Measurements from ENCODE around the gene ZDHHC5.
"Not testable (repeated sequence)": the region's sequence is repeated elsewhere in the genome, so short reads cannot be mapped to it uniquely, and the experiment has no call there.

The ZDHHC5 gene

GRCh38 chr11:57668434-57668782 is 494 bp downstream of the ZDHHC5 start:
- DNase-seq: no peak

DNA sequence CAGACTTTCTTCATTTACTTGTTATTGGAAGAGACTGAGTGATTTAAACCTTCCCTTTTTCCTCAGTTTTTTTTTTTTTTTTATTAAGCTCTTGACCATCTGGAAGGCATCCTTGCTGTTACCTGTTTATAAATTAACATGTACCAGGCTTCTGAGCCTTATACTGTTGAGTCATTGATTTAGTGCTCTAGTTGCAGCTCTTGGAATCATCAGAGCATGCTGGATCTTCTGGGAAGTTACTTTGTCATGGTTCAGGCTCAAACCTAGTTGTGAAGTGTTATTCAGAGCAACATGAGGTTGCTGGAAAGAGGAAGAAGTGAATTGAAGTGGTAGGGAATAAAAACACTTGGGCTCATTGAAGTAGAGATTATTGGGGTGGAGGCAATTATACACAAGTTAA is 6.3 kb downstream of the ZDHHC5 start:
- DNase-seq: no peak

GRCh38 chr11:57675176-57675941 is 7.4 kb downstream of the ZDHHC5 start:
- DNase-seq: no peak

DNA sequence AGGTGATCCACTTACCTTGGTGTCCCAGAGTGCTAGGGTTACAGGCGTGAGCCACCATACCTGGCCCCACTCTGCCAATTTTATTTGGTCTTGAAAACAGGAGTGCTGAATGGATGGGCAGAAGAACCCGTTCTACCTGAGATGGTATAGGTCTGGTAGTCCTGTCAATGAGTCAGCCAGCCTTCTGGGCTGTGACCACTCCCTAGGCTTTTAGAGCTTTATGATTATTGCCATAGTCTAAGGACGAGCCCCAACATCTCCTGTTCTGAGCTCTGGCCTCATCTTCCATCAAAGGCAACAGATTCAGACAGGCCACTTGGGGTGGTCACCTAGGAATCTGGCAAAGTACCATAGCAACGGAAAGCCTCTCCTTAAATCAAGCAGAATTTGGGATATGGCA is 11.5 kb downstream of the ZDHHC5 start:
- no peak for DNase-seq

- peak; percentile 36 for DNase-seq
Observed at GRCh38 chr11:57680552-57680874, 12.6 kb downstream of the ZDHHC5 start.

DNA sequence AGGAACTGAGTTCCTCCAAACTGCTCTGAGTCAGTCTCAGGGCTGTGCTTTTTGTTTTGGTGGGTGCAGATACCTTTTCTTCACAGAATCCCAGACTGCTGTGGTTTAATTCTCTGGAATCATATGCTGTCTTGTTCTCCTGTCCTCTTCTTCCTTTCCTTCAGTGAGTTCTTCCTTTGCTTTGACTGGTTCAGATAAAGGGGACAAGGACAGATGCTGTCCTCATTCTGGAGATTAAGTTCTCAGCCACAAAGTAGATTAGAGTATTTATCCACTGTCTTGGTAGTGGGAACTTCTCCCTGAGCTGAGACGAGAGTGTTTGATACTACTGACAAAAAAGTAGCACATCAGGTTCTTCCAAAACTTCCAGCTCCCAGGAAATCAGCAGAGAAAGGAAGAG is 13.3 kb downstream of the ZDHHC5 start:
- peak; percentile 88 for DNase-seq

GRCh38 chr11:57690474-57690873 is 22.6 kb downstream of the ZDHHC5 start:
- DNase-seq: not testable (repeated sequence)

GRCh38 chr11:57698843-57699365 is 31.0 kb downstream of the ZDHHC5 start:
- no peak for DNase-seq

DNA sequence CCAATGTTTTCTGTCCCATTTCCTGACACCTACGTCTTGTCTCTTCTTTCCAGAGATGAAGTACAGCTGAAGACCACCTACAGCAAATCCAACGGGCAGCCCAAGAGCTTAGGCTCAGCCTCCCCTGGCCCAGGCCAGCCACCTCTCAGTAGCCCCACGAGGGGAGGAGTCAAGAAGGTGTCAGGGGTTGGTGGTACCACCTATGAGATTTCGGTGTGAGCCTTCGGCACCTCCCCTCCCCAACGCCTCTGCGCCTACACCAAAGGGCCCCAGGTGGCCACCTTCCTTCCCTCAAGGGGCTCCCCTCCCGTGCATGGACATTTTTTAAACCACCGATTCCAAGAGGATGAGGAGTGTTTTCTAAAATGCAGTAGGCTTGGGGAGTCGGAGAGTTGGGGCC is 31.9 kb downstream of the ZDHHC5 start:
- no peak for DNase-seq

DNA sequence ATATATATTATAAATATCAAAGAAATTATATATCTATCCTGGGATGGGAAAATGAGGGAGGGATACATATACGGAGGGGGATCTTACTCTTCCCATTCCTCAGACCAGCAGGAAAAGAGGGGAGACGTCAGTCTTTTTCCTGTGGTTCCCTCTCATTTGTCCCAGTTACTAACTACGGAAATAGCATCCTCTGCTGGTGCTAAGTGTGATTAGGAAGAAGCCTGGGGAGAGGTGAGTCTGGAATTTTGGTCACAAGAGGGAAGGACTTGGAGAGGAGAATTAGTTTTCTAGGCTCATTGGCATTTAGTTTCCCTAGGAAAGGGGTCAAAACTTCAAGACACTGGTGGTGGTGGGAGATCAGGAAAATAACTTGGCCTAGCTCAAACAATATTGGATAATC is 32.5 kb downstream of the ZDHHC5 start:
- DNase-seq: peak; percentile 37

- no peak for DNase-seq
Observed at GRCh38 chr11:57703341-57703740, 35.4 kb downstream of the ZDHHC5 start.

- no peak for DNase-seq
Observed at GRCh38 chr11:57704932-57705331, 37.0 kb downstream of the ZDHHC5 start.

DNA sequence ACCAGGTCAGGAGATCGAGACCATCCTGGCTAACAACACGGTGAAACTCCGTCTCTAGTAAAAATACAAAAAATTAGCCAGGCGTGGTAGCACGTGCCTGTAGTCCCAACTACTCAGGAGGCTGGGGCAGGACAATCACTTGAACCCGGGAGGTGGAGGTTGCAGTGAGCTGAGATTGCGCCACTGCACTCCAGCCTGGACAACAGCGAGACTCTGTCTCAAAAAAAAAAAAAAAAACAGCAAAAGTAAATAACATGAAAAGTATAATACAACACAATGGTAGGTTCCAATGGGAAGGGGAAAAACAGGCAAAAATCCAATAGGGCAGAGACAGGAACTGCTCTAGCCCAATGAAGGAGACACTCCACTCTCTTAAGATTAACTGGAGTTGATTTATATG is 37.5 kb downstream of the ZDHHC5 start:
- not testable (repeated sequence) for DNase-seq

- DNase-seq: no peak
Observed at GRCh38 chr11:57709802-57710367, 42.0 kb downstream of the ZDHHC5 start.

- peak; percentile 85 for DNase-seq
Observed at GRCh38 chr11:57711414-57712255, 43.7 kb downstream of the ZDHHC5 start, which contains the start of gene MED19. Gene MED19, minus strand, starts transcription at chr11:57712215. Its CDS starts 36 bp downstream, at chr11:57712179.

DNA sequence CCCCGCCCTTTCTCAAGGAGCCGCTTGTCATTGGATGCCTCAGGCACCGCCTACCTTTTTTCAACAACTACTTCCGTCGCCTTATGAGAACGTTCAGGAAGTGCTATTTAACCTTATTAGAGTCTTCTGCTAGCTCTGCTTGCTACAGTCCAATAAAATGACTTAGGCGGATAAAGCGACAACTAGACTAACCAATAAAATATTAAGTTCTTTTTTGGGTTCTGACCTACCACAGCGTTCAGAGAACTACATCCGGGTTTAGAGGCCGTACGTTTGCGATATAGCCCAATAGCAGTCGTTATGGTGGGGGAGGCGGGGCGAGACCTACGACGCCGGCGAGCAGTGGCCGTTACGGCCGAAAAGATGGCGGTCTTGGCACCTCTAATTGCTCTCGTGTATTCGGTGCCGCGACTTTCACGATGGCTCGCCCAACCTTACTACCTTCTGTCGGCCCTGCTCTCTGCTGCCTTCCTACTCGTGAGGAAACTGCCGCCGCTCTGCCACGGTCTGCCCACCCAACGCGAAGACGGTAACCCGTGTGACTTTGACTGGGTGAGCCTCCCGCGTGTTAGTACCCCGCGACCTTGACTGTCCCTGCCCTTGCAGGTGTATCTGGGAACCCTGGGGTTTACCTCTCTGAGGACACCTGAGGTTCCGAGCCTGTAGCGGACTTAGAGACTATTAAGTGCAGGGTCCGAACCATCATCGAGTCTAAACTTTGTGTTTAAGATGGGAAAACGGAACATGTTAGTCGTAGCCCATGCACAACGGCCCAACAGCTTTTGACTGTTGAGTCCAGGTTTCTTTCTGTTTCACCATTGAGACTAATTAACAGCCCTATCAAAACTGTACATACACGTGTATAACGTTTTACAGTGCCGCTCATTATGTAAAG is 44.6 kb downstream of the ZDHHC5 start, which contains the start of gene TMX2:
TMX2 (plus strand) TSS at position 338 of the 895 bp plus-strand sequence; CDS start at position 364, 26 bp downstream.
- DNase-seq: peak; percentile 99

DNA sequence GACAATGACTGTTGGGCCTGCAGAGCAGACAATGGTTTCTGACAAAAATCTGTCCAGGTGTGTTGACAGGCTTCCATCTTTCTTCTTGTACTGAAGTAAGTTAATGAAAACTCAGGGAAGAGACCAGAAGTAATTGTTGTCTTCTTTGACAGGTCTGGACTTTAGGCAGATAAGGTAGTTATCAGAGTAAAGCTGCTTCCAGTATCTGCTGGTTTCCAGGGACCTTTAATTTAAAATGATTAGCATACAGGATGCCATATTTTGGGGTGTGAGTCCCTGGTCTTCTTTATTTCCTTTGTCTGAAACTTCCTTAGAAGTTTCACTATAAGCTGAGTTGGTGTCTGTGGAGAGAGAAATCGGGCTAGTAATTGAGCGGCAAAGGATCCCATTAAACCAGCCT is 45.9 kb downstream of the ZDHHC5 start:
- no peak for DNase-seq

- DNase-seq: not testable (repeated sequence)
Observed at GRCh38 chr11:57716726-57717125, 48.8 kb downstream of the ZDHHC5 start.

GRCh38 chr11:57727185-57727584 is 59.3 kb downstream of the ZDHHC5 start:
- no peak for DNase-seq

GRCh38 chr11:57728829-57729228 is 60.9 kb downstream of the ZDHHC5 start:
- DNase-seq: no peak

- no peak for DNase-seq
Observed at GRCh38 chr11:57729479-57729878, 61.6 kb downstream of the ZDHHC5 start.

DNA sequence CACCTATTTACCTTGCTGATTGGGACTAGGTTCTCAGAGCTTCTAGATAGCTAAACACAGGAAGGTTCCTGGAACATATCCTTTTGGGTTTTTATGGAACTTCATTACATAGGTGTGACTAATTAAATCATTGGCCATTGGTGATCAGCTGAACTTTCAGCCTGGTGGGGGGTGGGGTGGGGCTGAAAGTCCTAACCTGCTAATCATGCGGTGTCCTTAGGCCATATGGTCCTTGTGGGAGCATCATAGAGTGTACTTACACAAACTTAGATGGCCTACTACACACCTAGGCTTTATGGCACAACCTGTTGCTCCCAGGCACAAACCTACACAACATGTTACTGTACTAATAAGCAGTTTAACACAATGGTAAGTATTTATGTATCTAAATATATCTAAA is 64.7 kb downstream of the ZDHHC5 start:
- no peak for DNase-seq

All from NCI-H82 (cell line).